Thyroid gland (tissue), 4 donors: ENCODE data around the gene TAS1R3.

Experiments
- POLR2A ChIP-seq, 2 donors: fragments of 450-650 bp; IDR thresholded peaks; one replicate each; pipeline ENCODE4 v1.6.1; 2017; ENCODE audit warnings: antibody characterized with exemption in 2 of 2, mild to moderate bottlenecking in 2 of 2, moderate library complexity in 1 of 2
- TF ChIP-seq, protein P1 (sequence below), 6 experiments: fragments of 200-600 bp in 3 of 6; fragments of 450-650 bp in 3 of 6; sonication (generic) in 3 of 6; IDR thresholded peaks; one replicate each; pipeline ENCODE4 v1.5.1; 2016 to 2019; ENCODE audit warnings: antibody characterized with exemption in 6 of 6, mild to moderate bottlenecking in 2 of 6, inconsistent platforms in 1 of 6, moderate library complexity in 1 of 6

DNA sequence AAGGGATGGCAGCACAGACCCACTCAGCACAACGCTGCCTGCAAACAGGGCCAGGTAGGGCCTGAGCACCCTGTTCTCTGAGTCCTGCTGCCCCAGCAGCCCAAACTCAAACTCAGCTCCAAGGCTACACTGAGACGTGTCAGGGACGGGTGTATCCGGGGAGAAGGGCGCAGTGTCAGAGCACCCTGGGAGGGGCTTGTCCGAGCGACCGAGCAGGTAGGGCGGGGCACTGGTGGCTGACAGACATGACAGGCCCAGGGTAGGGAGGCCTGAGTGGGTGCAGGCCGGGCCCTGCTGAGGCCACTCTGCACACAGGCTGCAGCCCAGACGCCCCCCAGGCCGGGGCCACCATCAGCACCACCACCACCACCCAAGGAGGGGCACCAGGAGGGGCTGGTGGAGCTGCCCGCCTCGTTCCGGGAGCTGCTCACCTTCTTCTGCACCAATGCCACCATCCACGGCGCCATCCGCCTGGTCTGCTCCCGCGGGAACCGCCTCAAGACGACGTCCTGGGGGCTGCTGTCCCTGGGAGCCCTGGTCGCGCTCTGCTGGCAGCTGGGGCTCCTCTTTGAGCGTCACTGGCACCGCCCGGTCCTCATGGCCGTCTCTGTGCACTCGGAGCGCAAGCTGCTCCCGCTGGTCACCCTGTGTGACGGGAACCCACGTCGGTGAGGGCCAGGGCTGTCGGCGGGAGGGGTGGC lies 45.3 kb upstream of the TAS1R3 start:
- no peak for TF ChIP-seq POLR2A (IDR thresholded peaks at IDR 0.05)
- TF ChIP-seq, protein P1, sequence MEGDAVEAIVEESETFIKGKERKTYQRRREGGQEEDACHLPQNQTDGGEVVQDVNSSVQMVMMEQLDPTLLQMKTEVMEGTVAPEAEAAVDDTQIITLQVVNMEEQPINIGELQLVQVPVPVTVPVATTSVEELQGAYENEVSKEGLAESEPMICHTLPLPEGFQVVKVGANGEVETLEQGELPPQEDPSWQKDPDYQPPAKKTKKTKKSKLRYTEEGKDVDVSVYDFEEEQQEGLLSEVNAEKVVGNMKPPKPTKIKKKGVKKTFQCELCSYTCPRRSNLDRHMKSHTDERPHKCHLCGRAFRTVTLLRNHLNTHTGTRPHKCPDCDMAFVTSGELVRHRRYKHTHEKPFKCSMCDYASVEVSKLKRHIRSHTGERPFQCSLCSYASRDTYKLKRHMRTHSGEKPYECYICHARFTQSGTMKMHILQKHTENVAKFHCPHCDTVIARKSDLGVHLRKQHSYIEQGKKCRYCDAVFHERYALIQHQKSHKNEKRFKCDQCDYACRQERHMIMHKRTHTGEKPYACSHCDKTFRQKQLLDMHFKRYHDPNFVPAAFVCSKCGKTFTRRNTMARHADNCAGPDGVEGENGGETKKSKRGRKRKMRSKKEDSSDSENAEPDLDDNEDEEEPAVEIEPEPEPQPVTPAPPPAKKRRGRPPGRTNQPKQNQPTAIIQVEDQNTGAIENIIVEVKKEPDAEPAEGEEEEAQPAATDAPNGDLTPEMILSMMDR (IDR thresholded peaks at IDR 0.05) = no peak
